ENCODE data around the gene TMX2.

DNA sequence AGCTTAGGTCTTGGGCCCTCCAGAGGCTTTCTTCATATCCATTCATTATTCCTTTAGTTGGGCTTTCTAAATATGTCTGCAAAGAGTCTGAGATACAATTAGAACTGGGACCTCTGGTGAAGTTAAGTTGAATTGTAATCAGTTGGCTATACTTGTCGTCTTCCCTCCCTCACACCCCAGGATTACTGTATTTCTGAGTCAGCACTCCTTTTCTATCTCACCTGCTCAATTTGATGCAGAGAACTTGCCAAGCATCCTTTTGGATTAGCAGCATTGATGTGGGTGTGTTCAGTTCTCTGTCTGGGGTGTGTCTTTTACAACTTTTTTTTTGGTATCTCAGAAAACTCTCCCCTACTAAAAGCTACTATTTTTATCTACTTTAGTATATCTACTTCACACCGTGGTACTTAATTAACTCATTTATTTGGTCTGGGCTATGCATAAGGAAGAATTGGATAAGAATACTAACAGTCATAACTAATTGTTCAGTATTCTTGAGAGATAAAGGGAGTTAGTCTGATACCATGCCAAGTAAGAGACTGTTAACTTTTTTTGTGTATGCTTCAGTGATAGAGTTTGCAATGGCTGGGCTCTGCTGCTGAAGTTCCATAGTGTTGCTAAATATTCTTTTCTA lies 64.3 kb downstream of the TMX2 start:
- TF ChIP-seq RAD21 (conservative IDR thresholded peaks at IDR 0.05) (no peak), CTCF (IDR thresholded peaks at IDR 0.05; ENCODE audit: poor library complexity, severe bottlenecking) (no peak), EP300 (conservative IDR thresholded peaks at IDR 0.05; ENCODE audit: poor library complexity, severe bottlenecking) (no peak), POLR2AphosphoS5 (IDR thresholded peaks at IDR 0.05) (no peak), TAF1 (IDR thresholded peaks at IDR 0.05; ENCODE audit: low read depth) (no peak), MXI1 (conservative IDR thresholded peaks at IDR 0.05; ENCODE audit: poor library complexity, severe bottlenecking) (no peak)
